OCI-LY1 (cell line): ENCODE results near the gene MRPL48.

Experiments used
- H2AFZ ChIP-seq: fragments of 200-600 bp; sonication (generic), shearing (Covaris generic); 2 replicates; pipeline ENCODE4 v1.6.0; 2014; ENCODE audit warnings: antibody characterized with exemption, mild to moderate bottlenecking, low read length
- H3F3A ChIP-seq: fragments of 200-600 bp; sonication (generic), shearing (Covaris generic); 2 replicates; pipeline ENCODE4 v1.6.0; 2014; ENCODE audit warnings: mild to moderate bottlenecking, antibody characterized with exemption, low read length, moderate library complexity; ENCODE audit not compliant: insufficient read depth
- H3K27ac ChIP-seq: fragments of 200-600 bp; sonication (generic); 2 replicates; pipeline ENCODE4 v1.5.1; 2014; ENCODE audit warnings: low read length, mixed run types, mild to moderate bottlenecking, low read depth; ENCODE audit not compliant: poor library complexity, severe bottlenecking
- H3K27me3 ChIP-seq: fragments of 200-600 bp; sonication (generic); 2 replicates; pipeline ENCODE4 v1.6.0; 2014; ENCODE audit warnings: antibody characterized with exemption, mild to moderate bottlenecking, low read length, moderate library complexity; ENCODE audit not compliant: insufficient read depth
- H3K36me3 ChIP-seq: fragments of 200-600 bp; sonication (generic); 2 replicates; pipeline ENCODE4 v1.6.1; 2014; ENCODE audit warnings: mild to moderate bottlenecking, antibody characterized with exemption, low read length, moderate library complexity, mixed read lengths; ENCODE audit not compliant: insufficient read depth
- H3K4me1 ChIP-seq: fragments of 200-600 bp; sonication (generic); 2 replicates; pipeline ENCODE4 v1.5.1; 2014; ENCODE audit warnings: mild to moderate bottlenecking, low read length, moderate library complexity; ENCODE audit not compliant: insufficient read depth, severe bottlenecking
- H3K4me2 ChIP-seq: fragments of 200-600 bp; sonication (generic), shearing (Covaris generic); 2 replicates; pipeline ENCODE4 v1.6.1; 2014; ENCODE audit warnings: low read length
- H3K4me3 ChIP-seq: fragments of 200-600 bp; sonication (generic); 2 replicates; pipeline ENCODE4 v1.5.1; 2014; ENCODE audit warnings: low read length, low read depth, mild to moderate bottlenecking, mixed read lengths; ENCODE audit not compliant: poor library complexity, severe bottlenecking
- H3K79me2 ChIP-seq: fragments of 200-600 bp; shearing (Covaris generic); 2 replicates; pipeline ENCODE4 v1.6.1; 2016; ENCODE audit warnings: mixed run types, low read length, mixed read lengths; ENCODE audit not compliant: insufficient read depth
- H3K9ac ChIP-seq: fragments of 200-600 bp; sonication (generic), shearing (Covaris generic); 2 replicates; pipeline ENCODE4 v1.6.1; 2014; ENCODE audit warnings: mild to moderate bottlenecking, low read length, mixed read lengths
- H3K9me2 ChIP-seq: fragments of 200-600 bp; sonication (generic), shearing (Covaris generic); 2 replicates; pipeline ENCODE4 v1.6.1; 2014; ENCODE audit warnings: low read depth, mild to moderate bottlenecking, low read length, mixed read lengths
- H3K9me3 ChIP-seq: fragments of 200-600 bp; shearing (Covaris generic); 2 replicates; pipeline ENCODE4 v1.6.1; 2014; ENCODE audit warnings: low read length, mixed read lengths
- H4K20me1 ChIP-seq: fragments of 200-600 bp; sonication (generic), shearing (Covaris generic); 2 replicates; pipeline ENCODE4 v1.6.0; 2016; ENCODE audit warnings: mild to moderate bottlenecking, low read length; ENCODE audit not compliant: insufficient read depth
- CTCF ChIP-seq: fragments of 200-600 bp; sonication (generic), shearing (Covaris generic); IDR thresholded peaks from 2 replicates; pipeline ENCODE4 v1.5.1; 2017; ENCODE audit warnings: mild to moderate bottlenecking, antibody characterized with exemption, low read length, moderate library complexity, mixed read lengths
- EZH2 ChIP-seq: fragments of 200-600 bp; sonication (generic), shearing (Covaris generic); IDR thresholded peaks from 2 replicates; pipeline ENCODE4 v1.8.0; 2017; ENCODE audit warnings: borderline replicate concordance, mixed run types, mild to moderate bottlenecking, antibody characterized with exemption, low read length, moderate library complexity, mixed read lengths

MRPL48 gene

DNA sequence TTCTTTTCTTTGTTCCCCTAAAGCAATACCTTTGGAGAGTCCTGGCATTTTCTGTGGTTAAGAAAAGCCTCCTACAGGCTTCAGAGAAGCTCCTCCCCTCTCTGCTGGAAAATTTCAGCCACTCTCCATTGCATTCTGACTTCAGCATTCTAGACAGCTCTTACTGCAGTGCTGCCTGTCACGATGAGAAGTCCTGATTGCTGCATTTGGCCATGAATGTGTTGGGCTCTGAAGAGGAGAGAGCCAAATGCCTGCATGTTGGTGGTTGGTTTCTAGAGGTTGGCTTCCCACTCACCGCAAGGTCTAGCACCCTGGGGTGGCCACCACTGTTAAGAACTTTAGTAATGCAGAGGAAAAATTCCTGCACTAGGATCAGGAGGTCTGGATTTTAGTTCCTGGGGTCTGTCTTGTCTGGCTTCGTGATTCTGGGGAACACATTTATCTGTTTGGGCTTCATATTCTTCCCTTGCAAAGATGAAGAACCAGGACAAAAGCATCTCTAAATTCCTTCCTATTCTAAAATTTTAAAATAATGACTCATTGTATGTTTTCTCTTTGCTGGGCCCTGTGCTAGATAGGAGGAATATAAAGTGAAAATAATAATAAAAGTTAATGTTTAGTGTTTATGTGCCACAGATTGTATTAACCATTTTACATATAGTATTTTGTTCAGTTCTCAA is 50.9 kb downstream of the MRPL48 start:
- Histone ChIP-seq H3F3A (0 out of 2 replicates have a peak, but pooled peaks cover 3% of the 10 kb centered on the region), H3K79me2 (no peaks in the 10 kb centered on the region), H3K9me2 (no peaks in the 10 kb centered on the region), H3K4me1 (no peaks in the 10 kb centered on the region), H3K9ac (no peak overlapping the region), H3K27me3 (no peaks in the 10 kb centered on the region), H3K36me3 (peaks cover 25% of the 10 kb centered on the region), H4K20me1 (no peaks in the 10 kb centered on the region), H3K4me3 (no peak overlapping the region), H2AFZ (no peak overlapping the region), H3K9me3 (no peaks in the 10 kb centered on the region), H3K4me2 (no peak overlapping the region), H3K27ac (no peak overlapping the region)
- TF ChIP-seq EZH2 (no peak), CTCF (no peak)

DNA sequence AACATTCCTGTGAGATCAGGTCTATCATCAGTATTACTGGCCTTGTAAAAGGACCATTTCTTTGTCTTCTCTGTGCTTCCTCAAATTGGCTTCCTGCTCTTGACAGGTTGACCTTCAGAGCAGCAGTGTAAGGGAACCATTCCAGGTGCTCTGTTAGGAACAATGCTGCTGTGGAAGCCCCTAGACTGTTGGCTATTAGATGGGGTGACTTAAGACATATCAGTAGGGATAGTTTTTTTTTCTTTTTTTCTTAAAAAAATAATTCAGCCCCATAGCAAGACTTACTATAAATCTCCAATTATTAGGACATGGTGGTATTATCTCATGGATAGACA is 51.4 kb downstream of the MRPL48 start:
- Histone ChIP-seq H3K4me1 (no peaks in the 10 kb centered on the region), H3K4me2 (no peak overlapping the region)

DNA sequence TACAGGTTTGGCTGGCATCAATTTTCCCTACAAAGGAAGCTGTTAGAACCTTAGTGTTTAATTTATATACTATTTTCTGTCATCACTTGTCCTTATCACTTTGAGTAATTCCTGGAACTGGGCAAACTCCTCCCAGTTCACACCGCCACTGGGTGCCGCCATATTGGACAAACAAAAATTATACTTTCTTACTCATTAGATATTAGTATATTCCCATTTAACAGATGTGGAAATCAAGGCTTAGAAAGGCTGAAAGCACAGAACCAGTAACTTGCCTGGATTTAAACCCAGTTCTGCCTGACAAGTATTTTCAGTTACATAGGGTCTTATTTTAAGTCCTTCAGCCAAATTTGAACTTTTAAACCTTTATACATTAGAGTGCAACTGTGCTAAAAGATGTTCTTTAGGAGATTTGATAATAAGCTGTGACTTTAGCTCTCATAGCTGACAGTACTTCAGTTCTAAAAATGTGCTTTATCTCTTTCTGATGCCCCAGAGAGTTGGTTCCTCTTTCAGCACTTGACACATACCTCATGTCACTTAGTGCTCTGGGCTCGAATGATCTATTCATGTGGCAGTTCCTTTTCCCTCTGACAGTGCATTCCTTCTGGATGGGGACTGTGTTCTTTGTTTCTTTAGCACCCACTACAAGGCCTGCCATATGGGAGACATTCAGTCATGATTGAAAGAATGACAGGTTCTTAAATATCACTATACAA is 63.5 kb downstream of the MRPL48 start:
- Histone ChIP-seq H3K9me2 (no peaks in the 10 kb centered on the region), H3K27ac (no peak overlapping the region), H2AFZ (no peak overlapping the region), H3K27me3 (no peaks in the 10 kb centered on the region), H3K36me3 (peaks cover 14% of the 10 kb centered on the region), H3K4me3 (no peak overlapping the region), H3K4me2 (no peak overlapping the region), H4K20me1 (no peaks in the 10 kb centered on the region), H3F3A (no peaks in the 10 kb centered on the region), H3K9me3 (no peaks in the 10 kb centered on the region), H3K79me2 (no peaks in the 10 kb centered on the region), H3K9ac (no peak overlapping the region), H3K4me1 (no peaks in the 10 kb centered on the region)
- TF ChIP-seq EZH2, result no peak
- no peak for TF ChIP-seq CTCF

More for the DNA sequence above, 51.4 kb downstream of the MRPL48 start:
- Histone ChIP-seq H3K36me3 (peaks cover 29% of the 10 kb centered on the region), H2AFZ (no peak overlapping the region), H3K4me3 (no peak overlapping the region), H3F3A (0 out of 2 replicates have a peak, but pooled peaks cover 3% of the 10 kb centered on the region), H3K27ac (no peak overlapping the region), H3K9me2 (no peaks in the 10 kb centered on the region), H3K27me3 (no peaks in the 10 kb centered on the region), H3K9ac (no peak overlapping the region), H3K79me2 (no peaks in the 10 kb centered on the region), H4K20me1 (no peaks in the 10 kb centered on the region), H3K9me3 (no peaks in the 10 kb centered on the region)
- TF ChIP-seq CTCF, result no peak
- no peak for TF ChIP-seq EZH2
